IMR-90 (cell line): ENCODE data around the gene AZIN2. TPM values are rescaled to one million over a fixed set of nuclear protein-coding genes. Genes with fewer than 3 reads are reported as not detected.

ENCODE experiments used
- ATAC-seq: fragments of 200-7000 bp; cut with Tn5 transposase; 2 replicates; pipeline ENCODE4 v1.9.1; 2020; ENCODE audit warnings: low read depth, mild to moderate bottlenecking, moderate library complexity
- BruUV-seq: library from RNA; stranded (reverse); fragments of 400-500 nt; replicated peaks from 2 replicates; lab custom pipeline; 2021; lab: Mats Ljungman, UMichigan
- CTCF ChIA-PET: fragments of 300-600 bp; formaldehyde crosslinking; extraction: SDS; loops from one replicate; lab custom pipeline; 2021; ENCODE audit warnings: antibody characterized with exemption; lab: Yijun Ruan, JAX
- POLR2A ChIA-PET: fragments of 300-600 bp; sonication (Branson Sonifier 250); formaldehyde crosslinking; loops from one replicate; lab custom pipeline; 2022; ENCODE audit warnings: antibody characterized with exemption; ENCODE audit not compliant: unreplicated experiment; lab: Charles Lee
- DNase-seq: peaks from one replicate; pipeline ENCODE4 v3.0.0; 2013
- H2AFZ ChIP-seq: replicated peaks from 2 replicates; pipeline ENCODE3; 2013; ENCODE audit warnings: low read length, mild to moderate bottlenecking; ENCODE audit not compliant: poor library complexity
- H2AK5ac ChIP-seq: 2 replicates; pipeline ENCODE4 v1.6.1; 2013; ENCODE audit warnings: low read depth, low read length, inconsistent platforms
- H2AK9ac ChIP-seq: replicated peaks from 2 replicates; pipeline ENCODE3; 2013; ENCODE audit warnings: mild to moderate bottlenecking, low read depth, low read length, moderate library complexity; ENCODE audit not compliant: poor library complexity
- H2BK120ac ChIP-seq: 2 replicates; pipeline ENCODE4 v1.6.1; 2013; ENCODE audit warnings: low read depth, low read length, inconsistent platforms
- H2BK15ac ChIP-seq: 3 replicates; pipeline ENCODE4 v1.6.1; 2013; ENCODE audit warnings: low read depth, low read length, inconsistent platforms
- H2BK20ac ChIP-seq: 2 replicates; pipeline ENCODE4 v1.6.1; 2013; ENCODE audit warnings: low read depth, mild to moderate bottlenecking, inconsistent platforms, low read length, moderate library complexity
- H2BK5ac ChIP-seq: 2 replicates; pipeline ENCODE4 v1.6.1; 2013; ENCODE audit warnings: mild to moderate bottlenecking, low read depth, low read length, inconsistent platforms; ENCODE audit not compliant: poor library complexity, severe bottlenecking
- H3K14ac ChIP-seq: replicated peaks from 2 replicates; pipeline ENCODE4 v1.6.1; 2013; ENCODE audit warnings: low read depth, low read length, inconsistent platforms
- H3K18ac ChIP-seq: 2 replicates; pipeline ENCODE4 v1.6.1; 2013; ENCODE audit warnings: low read depth, low read length, control low read depth
- H3K23ac ChIP-seq: 2 replicates; pipeline ENCODE4 v1.6.1; 2013; ENCODE audit warnings: low read depth, low read length, inconsistent platforms
- H3K27ac ChIP-seq: 2 replicates; pipeline ENCODE4 v1.5.1; 2013; ENCODE audit warnings: mild to moderate bottlenecking, control low read depth, low read length; ENCODE audit not compliant: insufficient read depth
- H3K27me3 ChIP-seq: 2 replicates; pipeline ENCODE4 v1.6.1; 2013; ENCODE audit warnings: low read length; ENCODE audit not compliant: control insufficient read depth, insufficient read depth
- H3K36me3 ChIP-seq: 2 replicates; pipeline ENCODE4 v1.6.1; 2013; ENCODE audit warnings: low read length, mixed read lengths; ENCODE audit not compliant: control insufficient read depth, insufficient read depth
- H3K4ac ChIP-seq: 2 replicates; pipeline ENCODE4 v1.6.1; 2013; ENCODE audit warnings: low read depth, low read length, inconsistent platforms
- H3K4me1 ChIP-seq: 2 replicates; pipeline ENCODE4 v1.6.1; 2013; ENCODE audit warnings: low read length, mixed read lengths; ENCODE audit not compliant: control insufficient read depth, insufficient read depth
- H3K4me2 ChIP-seq: 2 replicates; pipeline ENCODE4 v1.6.1; 2013; ENCODE audit warnings: low read depth, mild to moderate bottlenecking, control low read depth, low read length, moderate library complexity
- H3K4me3 ChIP-seq: 2 replicates; pipeline ENCODE4 v1.5.1; 2013; ENCODE audit warnings: low read depth, mild to moderate bottlenecking, control low read depth, low read length, moderate library complexity; ENCODE audit not compliant: insufficient read depth
- H3K56ac ChIP-seq: 2 replicates; pipeline ENCODE4 v1.6.1; 2013; ENCODE audit warnings: low read length, inconsistent platforms; ENCODE audit not compliant: insufficient read depth; ENCODE audit errors: extremely low read depth
- H3K79me1 ChIP-seq, 2 experiments: 2 replicates each; pipeline ENCODE4 v1.6.1; 2013; ENCODE audit warnings: low read length in 2 of 2, inconsistent platforms in 1 of 2, low read depth in 1 of 2
- H3K9ac ChIP-seq: 2 replicates; pipeline ENCODE4 v1.6.1; 2013; ENCODE audit warnings: low read depth, low read length, control low read depth
- H3K9me1 ChIP-seq: 2 replicates; pipeline ENCODE4 v1.6.1; 2013; ENCODE audit warnings: low read length, inconsistent platforms; ENCODE audit not compliant: insufficient read depth
- H3K9me3 ChIP-seq: 2 replicates; pipeline ENCODE4 v1.6.1; 2013; ENCODE audit warnings: low read length; ENCODE audit not compliant: control insufficient read depth, insufficient read depth
- H4K20me1 ChIP-seq: 2 replicates; pipeline ENCODE4 v1.6.1; 2013; ENCODE audit warnings: low read length, inconsistent platforms; ENCODE audit not compliant: insufficient read depth
- H4K5ac ChIP-seq: 2 replicates; pipeline ENCODE4 v1.6.1; 2013; ENCODE audit warnings: mild to moderate bottlenecking, low read depth, low read length, control low read depth
- H4K8ac ChIP-seq, 2 experiments: 2 replicates each; pipeline ENCODE4 v1.6.1; 2013; ENCODE audit warnings: low read depth in 2 of 2, low read length in 2 of 2, control low read depth in 1 of 2, inconsistent platforms in 1 of 2
- H4K91ac ChIP-seq: 2 replicates; pipeline ENCODE4 v1.6.1; 2013; ENCODE audit warnings: low read depth, low read length, inconsistent platforms; ENCODE audit not compliant: insufficient read depth
- BHLHE40 ChIP-seq: fragments of 150-350 bp; IDR thresholded peaks from 2 replicates; pipeline ENCODE4 v1.6.1; 2016; ENCODE audit warnings: mild to moderate bottlenecking, low read depth, low read length
- CHD1 ChIP-seq: IDR thresholded peaks from 2 replicates; pipeline ENCODE4 v1.6.1; 2012; ENCODE audit warnings: low read depth, low read length, improper control_type of control experiment
- FOS ChIP-seq: fragments of 150-350 bp; IDR thresholded peaks from 2 replicates; pipeline ENCODE4 v1.6.1; 2016; ENCODE audit warnings: low read depth, low read length
- MAFK ChIP-seq: IDR thresholded peaks from 2 replicates; pipeline ENCODE4 v1.6.1; 2012; ENCODE audit warnings: low read depth, low read length, improper control_type of control experiment
- MAZ ChIP-seq: IDR thresholded peaks from 2 replicates; pipeline ENCODE4 v1.6.1; 2012; ENCODE audit warnings: low read depth, mild to moderate bottlenecking, low read length, improper control_type of control experiment, moderate library complexity, borderline replicate concordance
- MXI1 ChIP-seq: IDR thresholded peaks from 2 replicates; pipeline ENCODE4 v1.6.1; 2012; ENCODE audit warnings: low read depth, mild to moderate bottlenecking, low read length, moderate library complexity, borderline replicate concordance
- POLR2A ChIP-seq: IDR thresholded peaks from 2 replicates; pipeline ENCODE4 v1.6.1; 2012; ENCODE audit warnings: mild to moderate bottlenecking, low read depth, low read length
- RCOR1 ChIP-seq: IDR thresholded peaks from 2 replicates; pipeline ENCODE4 v1.6.1; 2012; ENCODE audit warnings: mild to moderate bottlenecking, low read length, improper control_type of control experiment; ENCODE audit not compliant: insufficient replicate concordance
- RFX5 ChIP-seq: IDR thresholded peaks from 2 replicates; pipeline ENCODE4 v1.8.0; 2012; ENCODE audit warnings: low read depth, mild to moderate bottlenecking, low read length, moderate library complexity
- WGBS, 2 experiments: methylation state at CpG; one replicate each; pipeline versions ENCODE4 v1.1.5 to v1.1.7; 2013; ENCODE audit warnings: missing lambda C conversion rate in 2 of 2; ENCODE audit not compliant: insufficient read length in 1 of 2; ENCODE audit errors: extremely low coverage in 2 of 2; 5-methylcytosine and 5-hydroxymethylcytosine counted together
- dilution Hi-C: fragments of 300-500 bp; cut with HindIII; formaldehyde crosslinking; loops from one replicate; pipeline ENCODE4 v1.14.3; 2018; ENCODE audit warnings: low sequenced_read_pairs; ENCODE audit not compliant: unreplicated experiment
- in situ Hi-C: fragments of 300-500 bp; cut with MboI; formaldehyde crosslinking; loops from 3 replicates; pipeline ENCODE4 v1.14.3; 2019; ENCODE audit warnings: low sequenced_read_pairs, inconsistent platforms, mixed read lengths
- intact Hi-C: fragments of 100-400 bp; cut with micrococcal nuclease; formaldehyde crosslinking; loops from 2 replicates; pipeline ENCODE4 v1.10.0; 2022
- polyA plus RNA-seq, 3 experiments: library from polyadenylated mRNA; depleted of rRNA; stranded (reverse); fragments of >200 nt; gene quantifications; 2 replicates each; pipeline ENCODE4 v1.2.3, GENCODE V29; 2012; ENCODE audit warnings: low replicate concordance in 1 of 3
- total RNA-seq: library from RNA; depleted of rRNA; stranded (reverse); fragments of >200 nt; gene quantifications from 2 replicates; pipeline ENCODE4 v1.2.3, GENCODE V29; 2012
- TF ChIP-seq, protein P1 (sequence below): conservative IDR thresholded peaks from 2 replicates; pipeline ENCODE4 v1.5.1; 2012; ENCODE audit warnings: mild to moderate bottlenecking, low read depth, low read length, improper control_type of control experiment

Gene AZIN2
- total and polyA plus RNA-seq, 2 of the 4 experiments (the other 2 are of a cell fraction) = 4.7 to 8.9 TPM

DNA sequence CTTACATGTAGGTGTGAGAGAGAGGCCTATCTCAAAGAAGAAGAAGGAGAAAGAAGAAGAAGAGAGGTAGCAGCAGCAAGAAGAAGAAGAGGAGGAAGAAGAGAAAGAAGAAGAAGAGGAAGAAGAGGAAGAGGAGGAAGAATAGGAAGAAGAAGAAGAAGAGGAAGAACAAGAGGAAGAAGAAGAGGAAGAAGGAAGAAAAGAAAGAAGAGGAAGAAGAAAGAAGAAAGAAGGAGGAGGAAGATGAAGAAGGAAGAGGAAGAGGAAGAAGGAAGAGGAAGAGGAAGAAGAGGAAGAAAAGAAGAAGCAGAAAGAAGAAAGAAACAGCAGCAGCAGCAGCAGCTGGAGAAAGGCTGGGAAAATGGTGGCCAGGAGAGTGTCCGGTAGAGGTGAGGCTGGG lies 10.3 kb upstream of the AZIN2 start:
- TF ChIP-seq MAZ (no peak), POLR2A (no peak), CHD1 (no peak), RFX5 (no peak), MAFK (no peak), BHLHE40 (no peak), MXI1 (no peak), FOS (no peak), RCOR1 (no peak)
- TF ChIP-seq, protein P1, sequence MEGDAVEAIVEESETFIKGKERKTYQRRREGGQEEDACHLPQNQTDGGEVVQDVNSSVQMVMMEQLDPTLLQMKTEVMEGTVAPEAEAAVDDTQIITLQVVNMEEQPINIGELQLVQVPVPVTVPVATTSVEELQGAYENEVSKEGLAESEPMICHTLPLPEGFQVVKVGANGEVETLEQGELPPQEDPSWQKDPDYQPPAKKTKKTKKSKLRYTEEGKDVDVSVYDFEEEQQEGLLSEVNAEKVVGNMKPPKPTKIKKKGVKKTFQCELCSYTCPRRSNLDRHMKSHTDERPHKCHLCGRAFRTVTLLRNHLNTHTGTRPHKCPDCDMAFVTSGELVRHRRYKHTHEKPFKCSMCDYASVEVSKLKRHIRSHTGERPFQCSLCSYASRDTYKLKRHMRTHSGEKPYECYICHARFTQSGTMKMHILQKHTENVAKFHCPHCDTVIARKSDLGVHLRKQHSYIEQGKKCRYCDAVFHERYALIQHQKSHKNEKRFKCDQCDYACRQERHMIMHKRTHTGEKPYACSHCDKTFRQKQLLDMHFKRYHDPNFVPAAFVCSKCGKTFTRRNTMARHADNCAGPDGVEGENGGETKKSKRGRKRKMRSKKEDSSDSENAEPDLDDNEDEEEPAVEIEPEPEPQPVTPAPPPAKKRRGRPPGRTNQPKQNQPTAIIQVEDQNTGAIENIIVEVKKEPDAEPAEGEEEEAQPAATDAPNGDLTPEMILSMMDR = no peak
- H4K91ac ChIP-seq = no peak overlapping the region
- H3K9me1 ChIP-seq = no peaks in the 10 kb centered on the region
- no CpG with 5 or more reads among the region's 1 CpG for WGBS, 2 experiments
- H4K5ac ChIP-seq = no peak overlapping the region
- H3K4me2 ChIP-seq = no peak overlapping the region
- H4K20me1 ChIP-seq = no peaks in the 10 kb centered on the region
- H3K9me3 ChIP-seq = peaks cover 3% of the 10 kb centered on the region
- no peak overlapping the region for H3K23ac ChIP-seq
- dilution Hi-C loops (no loop called here), in situ Hi-C loops (no loop called here), intact Hi-C loops (no loop called here)
- H3K4ac ChIP-seq = no peak overlapping the region
- H3K56ac ChIP-seq = no peak overlapping the region
- no peak overlapping the region for H2BK15ac ChIP-seq
- H2BK5ac ChIP-seq = no peak overlapping the region
- H3K36me3 ChIP-seq = no peaks in the 10 kb centered on the region
- H3K27me3 ChIP-seq = peaks cover 14% of the 10 kb centered on the region
- H2AK9ac ChIP-seq = no peak overlapping the region
- no peak overlapping the region for H2AK5ac ChIP-seq
- no peaks in the 10 kb centered on the region for H3K79me1 ChIP-seq
- no peak overlapping the region for H3K14ac ChIP-seq
- H2BK120ac ChIP-seq = no peak overlapping the region
- H3K18ac ChIP-seq = no peak overlapping the region
- DNase-seq (no peak), ATAC-seq (no peak)
- ChIA-PET CTCF (interaction anchor here (0.8 kb wide), 1 partner anchor 14 kb away, joined by 3 read pairs; no protein-coding TSS in a partner anchor), POLR2A (no interaction called here)
- H2AFZ ChIP-seq = no peak overlapping the region
- no peak overlapping the region for H2BK20ac ChIP-seq
- no peaks in the 10 kb centered on the region for H3K4me1 ChIP-seq
- no peak overlapping the region for H3K9ac ChIP-seq
- BruUV-seq = no TSS peak
- H3K27ac ChIP-seq = no peak overlapping the region
- H4K8ac ChIP-seq = no peak overlapping the region
- H3K4me3 ChIP-seq = no peak overlapping the region
